GM21528 (cell line): ENCODE measurements around the gene TMEM217.
A peak's percentile ranks its signal among the peaks of the same experiment; 100 is the strongest.

Source experiments
- ATAC-seq: cut with Tn5 transposase; IDR thresholded peaks from one replicate; pipeline ENCODE4 v1.9.1; 2021; ENCODE audit warnings: mild to moderate bottlenecking, moderate library complexity; ENCODE audit not compliant: unreplicated experiment, low FRiP score

Gene TMEM217

GRCh38 chr6:37244430-37245310 lies 13.3 kb downstream of the TMEM217 start:
- no peak for ATAC-seq

GRCh38 chr6:37243816-37244370 lies 14.1 kb downstream of the TMEM217 start:
- ATAC-seq: no peak

- ATAC-seq: no peak
Observed at GRCh38 chr6:37243131-37243815, 14.7 kb downstream of the TMEM217 start.

GRCh38 chr6:37242429-37243052 lies 15.4 kb downstream of the TMEM217 start:
- ATAC-seq: no peak

- no peak for ATAC-seq
Observed at GRCh38 chr6:37241775-37242428, 16.0 kb downstream of the TMEM217 start.

GRCh38 chr6:37241131-37241530 lies 16.8 kb downstream of the TMEM217 start:
- ATAC-seq: no peak

- ATAC-seq: no peak
Observed at GRCh38 chr6:37239950-37240713, 17.8 kb downstream of the TMEM217 start.

- ATAC-seq: no peak
Observed at GRCh38 chr6:37239526-37239925, 18.4 kb downstream of the TMEM217 start.

- no peak for ATAC-seq
Observed at GRCh38 chr6:37238381-37238780, 19.6 kb downstream of the TMEM217 start.

GRCh38 chr6:37237789-37238188 lies 20.2 kb downstream of the TMEM217 start:
- no peak for ATAC-seq

GRCh38 chr6:37236921-37237320 lies 21.0 kb downstream of the TMEM217 start:
- ATAC-seq: no peak

GRCh38 chr6:37233541-37233940 lies 24.4 kb downstream of the TMEM217 start:
- ATAC-seq: no peak

GRCh38 chr6:37232430-37233017 lies 25.4 kb downstream of the TMEM217 start:
- ATAC-seq: no peak

- no peak for ATAC-seq
Observed at GRCh38 chr6:37230104-37230503, 27.8 kb downstream of the TMEM217 start.

- no peak for ATAC-seq
Observed at GRCh38 chr6:37225350-37226169, 32.4 kb downstream of the TMEM217 start.

- ATAC-seq: no peak
Observed at GRCh38 chr6:37222992-37223391, 35.0 kb downstream of the TMEM217 start.

GRCh38 chr6:37222125-37222967 lies 35.6 kb downstream of the TMEM217 start:
- peak; percentile 85 for ATAC-seq
